ENCODE measurements around the gene ACOT11.

DNA sequence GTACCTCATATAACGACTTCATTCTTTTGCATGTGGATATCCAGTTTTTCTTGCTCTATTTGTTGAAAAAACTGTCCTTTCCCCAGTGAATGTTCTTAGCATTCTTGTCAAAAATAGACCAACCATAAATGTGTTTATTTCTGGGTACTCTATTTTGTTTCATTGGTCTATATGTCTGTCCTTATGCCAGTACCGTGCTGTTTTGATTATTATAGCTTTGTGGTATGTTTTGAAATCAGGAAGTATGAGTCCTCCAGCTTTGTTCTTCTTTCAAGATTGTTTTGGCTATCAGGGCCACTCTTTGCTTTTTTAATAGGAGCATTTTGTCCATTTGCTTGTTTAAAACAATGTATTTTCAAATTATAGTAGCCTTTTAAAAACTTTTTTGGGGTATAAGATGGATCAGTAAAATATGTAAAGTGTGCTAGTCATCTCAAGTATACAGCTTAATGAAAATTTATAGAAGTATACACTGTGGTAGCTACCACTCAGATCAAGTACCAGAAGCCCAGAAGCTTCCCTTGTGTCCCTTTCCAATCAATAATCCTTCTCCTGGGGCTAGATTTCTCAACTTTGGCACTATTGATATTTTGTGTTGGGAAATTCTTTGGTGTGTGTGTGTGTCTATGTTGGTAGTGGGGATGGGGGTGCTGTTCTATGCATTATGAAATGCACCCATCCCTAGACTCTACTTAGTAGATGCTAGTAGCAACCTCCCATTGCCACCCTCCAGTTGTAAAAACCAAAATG is 110.3 kb downstream of the ACOT11 start:
- TF ChIP-seq, protein P1, sequence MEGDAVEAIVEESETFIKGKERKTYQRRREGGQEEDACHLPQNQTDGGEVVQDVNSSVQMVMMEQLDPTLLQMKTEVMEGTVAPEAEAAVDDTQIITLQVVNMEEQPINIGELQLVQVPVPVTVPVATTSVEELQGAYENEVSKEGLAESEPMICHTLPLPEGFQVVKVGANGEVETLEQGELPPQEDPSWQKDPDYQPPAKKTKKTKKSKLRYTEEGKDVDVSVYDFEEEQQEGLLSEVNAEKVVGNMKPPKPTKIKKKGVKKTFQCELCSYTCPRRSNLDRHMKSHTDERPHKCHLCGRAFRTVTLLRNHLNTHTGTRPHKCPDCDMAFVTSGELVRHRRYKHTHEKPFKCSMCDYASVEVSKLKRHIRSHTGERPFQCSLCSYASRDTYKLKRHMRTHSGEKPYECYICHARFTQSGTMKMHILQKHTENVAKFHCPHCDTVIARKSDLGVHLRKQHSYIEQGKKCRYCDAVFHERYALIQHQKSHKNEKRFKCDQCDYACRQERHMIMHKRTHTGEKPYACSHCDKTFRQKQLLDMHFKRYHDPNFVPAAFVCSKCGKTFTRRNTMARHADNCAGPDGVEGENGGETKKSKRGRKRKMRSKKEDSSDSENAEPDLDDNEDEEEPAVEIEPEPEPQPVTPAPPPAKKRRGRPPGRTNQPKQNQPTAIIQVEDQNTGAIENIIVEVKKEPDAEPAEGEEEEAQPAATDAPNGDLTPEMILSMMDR (IDR thresholded peaks at IDR 0.05) = no peak
- TF ChIP-seq POLR2A (IDR thresholded peaks at IDR 0.05) = no peak
- TF ChIP-seq POLR2AphosphoS5 (IDR thresholded peaks at IDR 0.05) = no peak
